GM10266 (cell line): ENCODE data around the gene PODXL.

Experiments used
- DNase-seq: peaks from one replicate; pipeline ENCODE4 v3.0.0; 2012; ENCODE audit errors: extremely low spot score
- TF ChIP-seq, protein P1 (sequence below): IDR thresholded peaks from 2 replicates; pipeline ENCODE4 v1.5.1; 2012; ENCODE audit warnings: mild to moderate bottlenecking, low read depth; ENCODE audit not compliant: control insufficient read depth, insufficient read depth; ENCODE audit errors: missing control alignments

PODXL gene

DNA sequence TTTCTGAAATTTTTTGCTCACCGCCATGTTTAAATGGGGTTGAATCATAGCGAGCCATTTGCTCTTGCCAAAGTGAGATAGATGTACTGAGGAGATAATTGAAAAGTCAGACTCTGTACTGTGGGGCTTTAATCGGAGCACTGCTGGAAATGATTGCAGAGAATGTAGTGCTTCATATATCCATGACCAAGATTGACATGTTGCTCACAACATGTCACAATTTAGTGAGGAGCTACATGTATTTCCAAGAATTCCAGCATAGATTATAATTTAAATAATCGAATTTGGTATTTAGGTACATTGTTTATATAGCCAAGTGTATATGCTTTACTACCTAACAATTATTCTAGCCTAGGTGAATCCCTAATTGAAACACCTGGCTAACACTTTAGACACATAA lies 66.5 kb downstream of the PODXL start:
- TF ChIP-seq, protein P1, sequence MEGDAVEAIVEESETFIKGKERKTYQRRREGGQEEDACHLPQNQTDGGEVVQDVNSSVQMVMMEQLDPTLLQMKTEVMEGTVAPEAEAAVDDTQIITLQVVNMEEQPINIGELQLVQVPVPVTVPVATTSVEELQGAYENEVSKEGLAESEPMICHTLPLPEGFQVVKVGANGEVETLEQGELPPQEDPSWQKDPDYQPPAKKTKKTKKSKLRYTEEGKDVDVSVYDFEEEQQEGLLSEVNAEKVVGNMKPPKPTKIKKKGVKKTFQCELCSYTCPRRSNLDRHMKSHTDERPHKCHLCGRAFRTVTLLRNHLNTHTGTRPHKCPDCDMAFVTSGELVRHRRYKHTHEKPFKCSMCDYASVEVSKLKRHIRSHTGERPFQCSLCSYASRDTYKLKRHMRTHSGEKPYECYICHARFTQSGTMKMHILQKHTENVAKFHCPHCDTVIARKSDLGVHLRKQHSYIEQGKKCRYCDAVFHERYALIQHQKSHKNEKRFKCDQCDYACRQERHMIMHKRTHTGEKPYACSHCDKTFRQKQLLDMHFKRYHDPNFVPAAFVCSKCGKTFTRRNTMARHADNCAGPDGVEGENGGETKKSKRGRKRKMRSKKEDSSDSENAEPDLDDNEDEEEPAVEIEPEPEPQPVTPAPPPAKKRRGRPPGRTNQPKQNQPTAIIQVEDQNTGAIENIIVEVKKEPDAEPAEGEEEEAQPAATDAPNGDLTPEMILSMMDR, result no peak
- no peak for DNase-seq

DNA sequence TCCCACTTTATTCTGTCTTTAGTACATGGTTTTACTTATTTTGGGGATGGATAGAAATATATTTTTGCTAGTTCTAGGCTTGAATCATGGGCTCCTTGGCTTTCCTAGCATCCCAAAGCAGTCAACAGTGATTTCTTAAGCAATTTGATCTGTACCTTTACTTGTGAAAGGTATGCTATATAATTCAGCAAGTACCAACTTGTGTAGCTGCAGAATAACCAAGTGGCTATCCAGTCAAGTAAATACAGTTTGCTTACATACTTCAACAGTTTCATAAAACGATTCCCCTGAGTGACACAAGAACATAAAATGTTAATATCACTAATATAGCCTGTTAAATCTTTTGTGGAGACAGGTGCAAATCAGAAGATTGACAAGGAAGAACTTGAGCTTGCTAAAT lies 67.2 kb downstream of the PODXL start:
- DNase-seq, result no peak
- TF ChIP-seq, protein P1, result no peak

DNA sequence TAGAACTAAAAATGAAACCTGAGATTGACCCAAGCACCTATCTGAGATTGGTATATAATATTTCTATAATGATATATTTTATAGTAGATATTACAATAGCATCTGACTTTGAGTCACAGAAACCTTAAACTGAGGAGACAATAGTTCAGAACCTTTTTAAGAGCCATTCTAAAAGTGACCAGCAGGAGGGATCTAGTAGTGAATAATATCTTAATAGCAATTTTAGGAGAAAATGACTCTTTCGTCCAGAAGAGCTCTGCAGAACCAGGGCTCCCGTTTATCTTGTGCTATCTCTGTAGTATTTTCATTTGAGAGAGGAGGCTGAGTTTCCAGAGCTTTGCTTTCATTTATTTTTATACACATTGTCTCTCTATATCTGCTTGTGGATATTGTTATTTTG lies 68.1 kb downstream of the PODXL start:
- DNase-seq, result no peak
- TF ChIP-seq, protein P1, result no peak

DNA sequence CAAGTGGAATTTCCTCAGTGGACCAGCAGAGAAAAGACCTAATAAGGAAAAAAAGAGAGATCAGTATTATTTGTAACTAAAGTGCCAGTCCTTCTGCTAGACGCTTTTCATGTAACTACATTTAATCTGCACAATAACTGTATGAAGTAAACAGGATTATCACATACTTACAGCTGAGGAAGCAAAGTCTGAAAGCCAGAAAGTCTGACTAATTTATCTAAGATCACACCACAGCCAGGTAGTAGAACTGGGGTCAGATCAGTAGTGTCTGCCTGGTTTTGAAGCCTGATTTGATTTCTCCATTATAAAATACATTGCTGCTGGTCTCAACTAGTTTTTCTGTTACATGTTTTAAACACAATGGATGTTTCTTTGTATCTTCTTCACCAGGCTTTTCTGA lies 69.2 kb downstream of the PODXL start:
- no peak for DNase-seq
- TF ChIP-seq, protein P1, result no peak

DNA sequence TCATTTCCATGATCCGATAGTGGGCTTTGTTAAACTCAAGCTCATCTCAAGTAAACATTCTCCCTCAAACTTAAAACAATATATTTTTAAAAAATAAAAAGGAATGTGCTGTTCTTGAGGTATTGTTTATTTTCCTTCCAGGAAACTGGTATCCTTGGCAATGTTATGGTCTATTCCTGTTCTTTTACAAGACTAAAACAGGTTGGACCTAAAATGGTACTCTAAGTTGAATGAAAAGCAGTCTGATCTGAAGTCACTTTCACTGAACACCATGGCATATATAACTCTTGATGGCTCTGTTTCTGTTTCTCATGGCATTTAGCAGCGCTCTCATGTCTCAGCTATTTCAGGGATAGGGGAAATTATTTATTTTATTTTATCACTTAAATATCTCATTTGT lies 70.1 kb downstream of the PODXL start:
- DNase-seq, result no peak
- TF ChIP-seq, protein P1, result no peak

DNA sequence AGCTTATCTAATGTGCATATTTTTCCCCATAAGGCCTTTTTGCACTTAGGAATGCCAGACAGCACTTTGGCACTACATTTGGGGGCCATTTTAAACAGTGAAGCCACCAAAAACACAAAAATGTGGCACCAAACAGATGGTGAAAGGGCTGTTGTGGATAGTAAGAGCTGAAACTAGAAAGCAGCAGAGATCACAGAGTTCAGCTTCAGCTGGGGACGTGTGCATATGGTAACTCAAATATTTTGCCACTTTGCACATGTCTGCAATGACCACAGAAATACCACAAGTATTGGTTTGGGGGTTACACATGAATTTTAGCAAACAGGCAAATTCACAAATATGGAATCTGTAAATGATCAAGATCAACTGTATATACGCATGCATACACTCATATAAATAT lies 72.8 kb downstream of the PODXL start:
- TF ChIP-seq, protein P1, result no peak
- DNase-seq, result no peak

DNA sequence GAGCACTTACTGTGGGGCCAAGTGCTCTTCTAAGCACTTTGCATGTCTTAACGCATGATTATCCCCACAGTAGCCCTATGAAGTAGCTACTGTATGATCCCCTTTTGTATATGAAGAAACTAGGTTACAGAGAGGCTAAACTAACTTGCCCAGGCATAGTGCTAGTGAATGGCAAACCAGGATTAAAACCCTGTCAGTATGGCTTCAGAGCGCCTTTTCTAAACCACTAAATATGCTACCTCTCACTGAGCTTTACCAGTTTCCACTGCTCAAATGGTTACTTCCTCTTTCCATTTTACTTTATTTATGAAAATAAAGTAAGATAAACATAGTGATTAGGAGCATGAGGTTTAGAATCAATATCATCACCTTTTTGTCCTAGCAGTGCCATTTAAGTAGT lies 73.6 kb downstream of the PODXL start:
- DNase-seq, result no peak
- TF ChIP-seq, protein P1, result no peak
